ENCODE data around the gene NRBP1. TPM values are rescaled to one million over a fixed set of nuclear protein-coding genes. Genes with fewer than 3 reads are reported as not detected.
A peak's percentile ranks its signal among the peaks of the same experiment; 100 is the strongest.
"Not testable (repeated sequence)": the region's sequence is repeated elsewhere in the genome, so short reads cannot be mapped to it uniquely, and the experiment has no call there.

The NRBP1 gene
- total RNA-seq, 6 experiments from 2014 or later, result 37.7 to 49.4 (median 41.5) TPM

DNA sequence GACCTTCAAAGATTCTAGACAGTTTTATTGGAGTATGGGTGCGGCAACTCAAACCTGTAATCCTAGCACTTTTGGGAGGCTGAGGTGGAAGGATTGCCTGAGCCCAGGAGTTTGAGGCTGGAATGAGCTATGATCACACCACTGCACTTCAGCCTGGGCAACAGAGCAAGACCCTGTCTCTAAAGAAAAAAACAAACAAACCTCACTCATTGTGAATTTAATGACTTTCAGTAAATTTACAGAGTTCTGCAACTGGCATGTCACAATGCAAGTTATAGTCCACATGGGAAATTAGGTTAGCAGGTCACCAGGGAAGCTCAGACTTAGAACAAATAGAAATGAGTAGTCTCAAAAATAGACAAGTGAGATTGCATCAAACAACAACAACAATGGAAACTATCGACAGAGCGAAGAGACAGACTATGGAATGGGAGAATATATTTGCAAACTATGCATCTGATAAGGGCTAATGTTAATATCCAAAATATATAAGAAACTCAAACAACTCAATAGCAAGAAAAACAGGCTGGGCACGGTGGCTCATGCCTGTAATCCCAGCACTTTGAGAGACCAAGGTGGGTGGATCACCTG is 6.7 kb upstream of the NRBP1 start:
- 43% methylated on average over 4 of the region's 4 CpGs for WGBS (ENCODE audit: insufficient coverage, low coverage, low lambda C conversion rate, missing lambda C conversion rate)
- intact Hi-C loops (cut with DNase I), result no loop called here
- no peak for TF ChIP-seq POLR2A (IDR thresholded peaks at IDR 0.05)
- TF ChIP-seq, protein P1, sequence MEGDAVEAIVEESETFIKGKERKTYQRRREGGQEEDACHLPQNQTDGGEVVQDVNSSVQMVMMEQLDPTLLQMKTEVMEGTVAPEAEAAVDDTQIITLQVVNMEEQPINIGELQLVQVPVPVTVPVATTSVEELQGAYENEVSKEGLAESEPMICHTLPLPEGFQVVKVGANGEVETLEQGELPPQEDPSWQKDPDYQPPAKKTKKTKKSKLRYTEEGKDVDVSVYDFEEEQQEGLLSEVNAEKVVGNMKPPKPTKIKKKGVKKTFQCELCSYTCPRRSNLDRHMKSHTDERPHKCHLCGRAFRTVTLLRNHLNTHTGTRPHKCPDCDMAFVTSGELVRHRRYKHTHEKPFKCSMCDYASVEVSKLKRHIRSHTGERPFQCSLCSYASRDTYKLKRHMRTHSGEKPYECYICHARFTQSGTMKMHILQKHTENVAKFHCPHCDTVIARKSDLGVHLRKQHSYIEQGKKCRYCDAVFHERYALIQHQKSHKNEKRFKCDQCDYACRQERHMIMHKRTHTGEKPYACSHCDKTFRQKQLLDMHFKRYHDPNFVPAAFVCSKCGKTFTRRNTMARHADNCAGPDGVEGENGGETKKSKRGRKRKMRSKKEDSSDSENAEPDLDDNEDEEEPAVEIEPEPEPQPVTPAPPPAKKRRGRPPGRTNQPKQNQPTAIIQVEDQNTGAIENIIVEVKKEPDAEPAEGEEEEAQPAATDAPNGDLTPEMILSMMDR (IDR thresholded peaks at IDR 0.05), result no peak
- ATAC-seq (peak in 3 of 4 donors; percentile 48 to 56 (median 52)), DNase-seq (no peak)
- Histone ChIP-seq H3K27me3 (no peaks in the 10 kb centered on the region), H3K27ac (no peak overlapping the region), H3K9me3 (no peaks in the 10 kb centered on the region), H3K4me3 (no peak overlapping the region), H3K36me3 (no peaks in the 10 kb centered on the region), H3K4me1 (peaks cover 0 to 10% (median 2%) of the 10 kb centered on the region in 4 donors)

DNA sequence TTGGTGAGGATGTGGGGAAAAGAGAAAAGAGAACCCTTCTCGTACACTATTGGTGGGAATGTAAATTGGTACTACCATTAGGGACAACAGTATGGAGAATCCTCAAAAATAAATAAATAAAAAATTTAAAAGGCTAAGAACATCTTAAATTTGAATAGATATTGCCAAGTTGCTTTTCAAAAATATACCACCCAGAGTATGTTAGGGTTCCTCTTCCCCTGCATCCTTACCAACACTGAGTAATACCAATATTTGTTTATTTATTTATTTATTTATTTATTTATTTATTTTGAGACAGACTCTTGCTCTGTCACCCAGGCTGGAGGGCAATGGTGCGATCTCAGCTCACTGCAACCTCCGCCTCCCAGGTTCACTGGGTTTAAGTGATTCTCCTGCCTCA is 5.5 kb upstream of the NRBP1 start:
- 100% methylated on average over 3 of the region's 3 CpGs for WGBS (ENCODE audit: insufficient coverage, low coverage, low lambda C conversion rate, missing lambda C conversion rate)
- H3K4me3 ChIP-seq, result no peak overlapping the region

GRCh38 chr2:27425039-27425438 is 3.4 kb upstream of the NRBP1 start:
- 56% methylated on average over 7 of the region's 10 CpGs for WGBS (ENCODE audit: insufficient coverage, low coverage, low lambda C conversion rate, missing lambda C conversion rate)
- not testable (repeated sequence) for DNase-seq

More for the DNA sequence above, 5.5 kb upstream of the NRBP1 start:
- ATAC-seq, result no peak
- H3K9me3 ChIP-seq, result no peaks in the 10 kb centered on the region
- H3K27ac ChIP-seq, result no peak overlapping the region
- TF ChIP-seq, protein P1 (IDR thresholded peaks at IDR 0.05), result no peak
- no peak for TF ChIP-seq POLR2A (IDR thresholded peaks at IDR 0.05)
- H3K27me3 ChIP-seq, result no peaks in the 10 kb centered on the region
- peaks cover 0 to 10% (median 2%) of the 10 kb centered on the region in 4 donors for H3K4me1 ChIP-seq
- no peaks in the 10 kb centered on the region for H3K36me3 ChIP-seq
- no peak for DNase-seq
- intact Hi-C loops (cut with DNase I), result no loop called here

GRCh38 chr2:27427863-27428212 is 593 bp upstream of the NRBP1 start:
- Histone ChIP-seq H3K9me3 (no peaks in the 10 kb centered on the region), H3K4me3 (peak overlapping the region; percentile 99 to 100 (median 99)), H3K27me3 (no peaks in the 10 kb centered on the region), H3K36me3 (no peaks in the 10 kb centered on the region), H3K27ac (peak overlapping the region; percentile 89 to 98 (median 97)), H3K4me1 (peaks cover 0 to 18% (median 12%) of the 10 kb centered on the region in 4 donors)
- ATAC-seq, result no peak
- WGBS (ENCODE audit: insufficient coverage, low coverage, low lambda C conversion rate, missing lambda C conversion rate), result 20% methylated on average over 7 of the region's 7 CpGs
- no peak for DNase-seq
- intact Hi-C loops (cut with DNase I), result no loop called here
- TF ChIP-seq, protein P1 (IDR thresholded peaks at IDR 0.05), result no peak
- TF ChIP-seq POLR2A (IDR thresholded peaks at IDR 0.05), result no peak

More at GRCh38 chr2:27425039-27425438, 3.4 kb upstream of the NRBP1 start:
- H3K4me3 ChIP-seq; ATAC-seq; intact Hi-C loops (cut with DNase I); H3K27me3 ChIP-seq; H3K36me3 ChIP-seq; H3K9me3 ChIP-seq; H3K27ac ChIP-seq: not testable (repeated sequence)
- H3K4me1 ChIP-seq, result peaks cover 0 to 18% (median 6%) of the 10 kb centered on the region in 4 donors

DNA sequence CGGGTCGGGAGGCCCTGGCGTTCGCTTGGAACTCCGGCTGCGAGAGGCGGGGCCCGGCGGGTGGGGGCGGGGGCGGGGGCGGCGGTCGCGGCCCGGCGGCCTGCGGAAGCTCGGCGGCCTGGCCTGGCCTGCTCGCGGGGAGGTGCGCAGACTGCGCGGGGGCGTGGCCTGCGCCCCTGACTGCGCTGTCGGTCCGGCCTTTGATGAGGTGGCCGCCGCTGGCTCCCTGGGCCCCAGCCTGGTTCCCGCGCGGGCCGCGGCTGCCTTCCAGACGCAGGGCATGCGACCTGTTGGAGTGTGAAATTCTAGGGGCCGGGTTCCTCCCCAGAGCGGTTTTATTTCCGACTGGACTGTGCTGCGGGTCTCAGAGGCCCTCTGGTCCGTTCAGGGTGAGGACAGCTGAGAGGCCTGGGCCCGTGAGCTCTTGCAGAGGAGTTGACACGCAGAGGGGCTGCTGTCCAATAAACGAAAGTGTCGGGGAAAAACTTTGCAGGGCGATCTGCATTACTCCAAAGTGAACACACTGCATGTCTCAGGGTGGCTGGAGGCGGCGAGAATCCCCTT is 629 bp downstream of the NRBP1 start:
- intact Hi-C loops (cut with DNase I), result no loop called here
- H3K4me3 ChIP-seq, result peak overlapping the region; percentile 99 to 100 (median 99)
- 0% methylated on average over 15 of the region's 51 CpGs for WGBS (ENCODE audit: insufficient coverage, low coverage, low lambda C conversion rate, missing lambda C conversion rate)
- peaks cover 0 to 18% (median 12%) of the 10 kb centered on the region in 4 donors for H3K4me1 ChIP-seq
- no peaks in the 10 kb centered on the region for H3K27me3 ChIP-seq
- peak; percentile 90 to 91 (median 91) for DNase-seq
- peak overlapping the region; percentile 89 to 98 (median 97) for H3K27ac ChIP-seq
- H3K36me3 ChIP-seq, result peaks cover under 1 to 11% (median 8%) of the 10 kb centered on the region in 4 donors
- ATAC-seq, result peak; percentile 83 to 92 (median 88)
- no peaks in the 10 kb centered on the region for H3K9me3 ChIP-seq
- TF ChIP-seq, protein P1 (IDR thresholded peaks at IDR 0.05), result no peak
- no peak for TF ChIP-seq POLR2A (IDR thresholded peaks at IDR 0.05)
